PC-3 (cell line): ENCODE results near the gene CCL20. TPM values are rescaled to one million over a fixed set of nuclear protein-coding genes. Genes with fewer than 3 reads are reported as not detected.

Experiments used
- ATAC-seq: fragments of 200-7000 bp; cut with Tn5 transposase; 2 replicates; pipeline ENCODE4 v1.9.1; 2020; ENCODE audit warnings: mild to moderate bottlenecking, moderate library complexity
- BruUV-seq: library from RNA; stranded (reverse); fragments of 400-500 nt; replicated peaks from 2 replicates; lab custom pipeline; 2021; lab: Mats Ljungman, UMichigan
- CTCF ChIA-PET: fragments of 300-600 bp; sonication (Branson Sonifier 250); formaldehyde crosslinking; loops from one replicate; lab custom pipeline; 2022; ENCODE audit warnings: antibody characterized with exemption; lab: Charles Lee
- POLR2A ChIA-PET: fragments of 300-600 bp; sonication (Branson Sonifier 250); formaldehyde crosslinking; loops from one replicate; lab custom pipeline; 2022; ENCODE audit warnings: antibody characterized with exemption; ENCODE audit not compliant: unreplicated experiment; lab: Charles Lee
- DNase-seq: peaks from one replicate; pipeline ENCODE4 v3.0.0-alpha.2; 2015
- H2AFZ ChIP-seq: fragments of 300-600 bp; sonication (generic); 2 replicates; pipeline ENCODE4 v1.6.0; 2016; ENCODE audit warnings: antibody characterized with exemption, low read length
- H3F3A ChIP-seq: fragments of 300-600 bp; sonication (generic); one replicate; pipeline ENCODE4 v1.6.0; 2017; ENCODE audit warnings: antibody characterized with exemption, low read length, control low read depth, mild to moderate bottlenecking; ENCODE audit not compliant: unreplicated experiment
- H3K27ac ChIP-seq: fragments of 300-600 bp; sonication (generic); 2 replicates; pipeline ENCODE4 v1.5.1; 2016; ENCODE audit warnings: mild to moderate bottlenecking, low read length
- H3K27me3 ChIP-seq: fragments of 300-600 bp; sonication (generic); 2 replicates; pipeline ENCODE4 v1.6.1; 2016; ENCODE audit warnings: low read length, mixed read lengths
- H3K36me3 ChIP-seq: fragments of 300-600 bp; sonication (generic); 2 replicates; pipeline ENCODE4 v1.6.1; 2016; ENCODE audit warnings: low read depth, mixed run types, low read length, mixed read lengths
- H3K4me1 ChIP-seq: fragments of 300-600 bp; sonication (generic); 2 replicates; pipeline ENCODE4 v1.5.1; 2016; ENCODE audit warnings: low read length; ENCODE audit not compliant: insufficient read depth
- H3K4me2 ChIP-seq: fragments of 300-600 bp; sonication (generic); 2 replicates; pipeline ENCODE4 v1.6.0; 2016; ENCODE audit warnings: low read length
- H3K4me3 ChIP-seq: fragments of 300-600 bp; sonication (generic); 2 replicates; pipeline ENCODE4 v1.5.1; 2016; ENCODE audit warnings: mild to moderate bottlenecking, low read length, mixed read lengths
- H3K79me2 ChIP-seq: fragments of 300-600 bp; sonication (generic); 2 replicates; pipeline ENCODE4 v1.6.1; 2017; ENCODE audit warnings: low read length, mixed read lengths
- H3K9ac ChIP-seq: fragments of 300-600 bp; sonication (generic); 2 replicates; pipeline ENCODE4 v1.6.0; 2016; ENCODE audit warnings: mild to moderate bottlenecking, low read length
- H3K9me2 ChIP-seq: fragments of 300-600 bp; sonication (generic); replicated peaks from 2 replicates; pipeline ENCODE4 v1.6.1; 2016; ENCODE audit warnings: mixed run types, low read length, mixed read lengths
- H3K9me3 ChIP-seq: fragments of 300-600 bp; sonication (generic); 2 replicates; pipeline ENCODE4 v1.6.1; 2016; ENCODE audit warnings: low read length, mixed read lengths
- H4K20me1 ChIP-seq: fragments of 300-600 bp; sonication (generic); 2 replicates; pipeline ENCODE4 v1.6.1; 2016; ENCODE audit warnings: low read length, mixed read lengths
- EZH2 ChIP-seq: fragments of 300-600 bp; sonication (generic); IDR thresholded peaks from one replicate; pipeline ENCODE4 v1.6.1; 2017; ENCODE audit warnings: antibody characterized with exemption, mild to moderate bottlenecking, low read length; ENCODE audit not compliant: unreplicated experiment
- EZH2phosphoT487 ChIP-seq: fragments of 300-600 bp; sonication (generic); IDR thresholded peaks from 2 replicates; pipeline ENCODE4 v1.6.1; 2018; ENCODE audit warnings: mild to moderate bottlenecking, antibody characterized with exemption, low read length, borderline replicate concordance
- intact Hi-C: fragments of 100-400 bp; cut with micrococcal nuclease; formaldehyde crosslinking; loops from 2 replicates; pipeline ENCODE4 v1.9.0; 2023
- total RNA-seq: library from RNA; depleted of rRNA; stranded (reverse); fragments of >200 nt; gene quantifications from 2 replicates; pipeline ENCODE4 v1.2.3, GENCODE V29; 2014; rRNA removed
- TF ChIP-seq, protein P1 (sequence below): fragments of 300-600 bp; sonication (generic); conservative IDR thresholded peaks from 2 replicates; pipeline ENCODE4 v1.5.1; 2017; ENCODE audit warnings: antibody characterized with exemption, low read depth, mild to moderate bottlenecking, low read length

The CCL20 gene
- total RNA-seq, 1 experiment from 2014 or later, result 1.8 TPM

DNA sequence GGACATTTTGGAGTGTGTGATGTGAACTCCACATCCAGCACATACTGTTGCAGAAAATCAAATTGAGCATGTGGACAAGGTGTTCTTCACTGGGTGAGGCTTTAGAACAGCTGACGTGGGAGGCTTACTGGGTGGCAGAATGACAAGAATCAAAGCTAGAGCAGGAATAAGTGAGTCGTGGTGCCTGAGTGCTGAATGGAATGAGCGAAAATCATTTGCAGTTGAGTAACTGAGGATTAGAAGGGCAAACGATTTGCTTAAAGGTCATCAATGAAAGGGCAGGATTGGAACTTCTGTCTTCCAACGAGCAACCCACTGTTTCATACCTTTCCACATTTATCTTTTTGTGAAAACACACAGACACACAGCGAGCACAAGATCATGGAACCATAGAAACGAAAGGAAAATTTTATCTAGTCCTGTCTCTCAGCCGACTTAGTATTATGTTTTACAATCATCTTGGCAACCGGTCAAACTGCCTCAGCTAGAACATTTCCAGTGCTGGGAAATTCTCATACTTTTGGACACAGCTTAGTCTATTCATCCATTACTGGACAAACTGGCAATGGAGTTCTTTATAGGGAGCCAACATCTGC lies 50.6 kb downstream of the CCL20 start:
- Histone ChIP-seq H3K27ac (peak overlapping the region; percentile 97), H3K79me2 (no peaks in the 10 kb centered on the region), H3K9me2 (no peaks in the 10 kb centered on the region), H3K4me2 (no peak overlapping the region; the same call in 1 of the 2 replicates), H4K20me1 (no peaks in the 10 kb centered on the region), H3K27me3 (no peaks in the 10 kb centered on the region), H3K36me3 (no peaks in the 10 kb centered on the region), H3K9me3 (no peaks in the 10 kb centered on the region), H3F3A (peaks cover 7% of the 10 kb centered on the region), H3K4me1 (peaks cover 22% of the 10 kb centered on the region), H3K9ac (no peak overlapping the region), H2AFZ (no peak overlapping the region), H3K4me3 (no peak overlapping the region)
- DNase-seq, result no peak
- POLR2A ChIA-PET, result no interaction called here
- no TSS peak for BruUV-seq
- TF ChIP-seq EZH2, result no peak
- TF ChIP-seq, protein P1, sequence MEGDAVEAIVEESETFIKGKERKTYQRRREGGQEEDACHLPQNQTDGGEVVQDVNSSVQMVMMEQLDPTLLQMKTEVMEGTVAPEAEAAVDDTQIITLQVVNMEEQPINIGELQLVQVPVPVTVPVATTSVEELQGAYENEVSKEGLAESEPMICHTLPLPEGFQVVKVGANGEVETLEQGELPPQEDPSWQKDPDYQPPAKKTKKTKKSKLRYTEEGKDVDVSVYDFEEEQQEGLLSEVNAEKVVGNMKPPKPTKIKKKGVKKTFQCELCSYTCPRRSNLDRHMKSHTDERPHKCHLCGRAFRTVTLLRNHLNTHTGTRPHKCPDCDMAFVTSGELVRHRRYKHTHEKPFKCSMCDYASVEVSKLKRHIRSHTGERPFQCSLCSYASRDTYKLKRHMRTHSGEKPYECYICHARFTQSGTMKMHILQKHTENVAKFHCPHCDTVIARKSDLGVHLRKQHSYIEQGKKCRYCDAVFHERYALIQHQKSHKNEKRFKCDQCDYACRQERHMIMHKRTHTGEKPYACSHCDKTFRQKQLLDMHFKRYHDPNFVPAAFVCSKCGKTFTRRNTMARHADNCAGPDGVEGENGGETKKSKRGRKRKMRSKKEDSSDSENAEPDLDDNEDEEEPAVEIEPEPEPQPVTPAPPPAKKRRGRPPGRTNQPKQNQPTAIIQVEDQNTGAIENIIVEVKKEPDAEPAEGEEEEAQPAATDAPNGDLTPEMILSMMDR, result no peak
- TF ChIP-seq EZH2phosphoT487, result no peak
- CTCF ChIA-PET, result no interaction called here
- ATAC-seq, result no peak
- intact Hi-C loops, result loop anchor here (5.0 kb wide), 1 partner anchor 207 kb away; no protein-coding TSS in a partner anchor

DNA sequence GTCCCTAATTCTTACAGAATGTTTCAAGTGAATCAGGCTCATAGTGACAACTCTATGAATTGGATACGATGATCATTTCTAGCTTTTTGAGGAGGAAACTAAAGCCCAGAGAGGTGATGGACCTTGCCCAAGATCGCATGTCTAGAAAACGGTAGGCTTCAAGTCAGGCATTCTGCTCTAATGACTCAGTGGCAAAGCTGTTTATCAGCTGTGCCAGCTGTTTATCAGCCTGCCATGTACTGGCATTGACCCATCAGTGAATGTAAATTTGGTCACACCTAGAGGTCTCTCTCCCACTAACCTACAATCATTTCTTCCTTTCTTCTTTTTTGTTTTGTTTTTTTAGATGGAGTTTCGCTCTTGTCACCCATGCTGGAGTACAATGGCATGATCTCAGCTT lies 51.6 kb downstream of the CCL20 start:
- Histone ChIP-seq H3K27me3 (no peaks in the 10 kb centered on the region), H4K20me1 (no peaks in the 10 kb centered on the region), H2AFZ (no peak overlapping the region), H3K4me2 (no peak overlapping the region), H3K9me2 (no peaks in the 10 kb centered on the region), H3K4me1 (peaks cover 30% of the 10 kb centered on the region), H3K27ac (no peak overlapping the region), H3F3A (peaks cover 7% of the 10 kb centered on the region), H3K4me3 (no peak overlapping the region), H3K9ac (no peak overlapping the region), H3K79me2 (no peaks in the 10 kb centered on the region), H3K9me3 (no peaks in the 10 kb centered on the region), H3K36me3 (no peaks in the 10 kb centered on the region)
- ATAC-seq (no peak), DNase-seq (no peak)
- POLR2A ChIA-PET, result no interaction called here
- intact Hi-C loops, result no loop called here
- no TSS peak for BruUV-seq
- CTCF ChIA-PET, result no interaction called here
- TF ChIP-seq EZH2phosphoT487, result no peak
- TF ChIP-seq, protein P1, result no peak
- no peak for TF ChIP-seq EZH2

Other genes starting within 250 kb of the CCL20 start
- not detected in 2 replicates for gene SCYGR2, start 214.9 kb upstream of the CCL20 start, total RNA-seq
- not detected in 2 replicates for gene SCYGR3, start 199.0 kb upstream of the CCL20 start, total RNA-seq
- gene SCYGR4, start 196.3 kb upstream of the CCL20 start, total RNA-seq, result not detected in 2 replicates
- gene SCYGR5, start 147.0 kb upstream of the CCL20 start, total RNA-seq, result not detected in 2 replicates
- 0.26 TPM in 1 of 2 replicates, not detected in the other for gene SLC19A3, start 95.8 kb upstream of the CCL20 start, total RNA-seq
- gene SCYGR6, start 89.1 kb upstream of the CCL20 start, total RNA-seq, result not detected in 2 replicates
- not detected in 2 replicates for gene SCYGR7, start 85.5 kb upstream of the CCL20 start, total RNA-seq
- gene SCYGR8, start 67.9 kb upstream of the CCL20 start, total RNA-seq, result not detected in 2 replicates
- gene DAW1, start 57.8 kb downstream of the CCL20 start, total RNA-seq, result 1.0 and 1.5 TPM in 2 replicates